HCT116 (cell line): Measurements from ENCODE around the gene TBC1D14. TPM values are rescaled to one million over a fixed set of nuclear protein-coding genes. Genes with fewer than 3 reads are reported as not detected.

ENCODE experiments used
- ATAC-seq: fragments of 200-7000 bp; cut with Tn5 transposase; 2 replicates; pipeline ENCODE4 v1.9.1; 2020; ENCODE audit warnings: mild to moderate bottlenecking, moderate library complexity
- BruUV-seq: library from RNA; stranded (reverse); fragments of 400-500 nt; replicated peaks from 2 replicates; lab custom pipeline; 2021; lab: Mats Ljungman, UMichigan
- CTCF ChIA-PET: fragments of 300-600 bp; sonication (Branson Sonifier 250); formaldehyde crosslinking; loops from one replicate; lab custom pipeline; 2021; ENCODE audit warnings: antibody characterized with exemption; lab: Charles Lee
- POLR2A ChIA-PET: fragments of 300-600, 350-600 bp; sonication (Branson Sonifier 250); formaldehyde crosslinking; loops from one replicate; lab custom pipeline; 2021; ENCODE audit warnings: antibody characterized with exemption; lab: Charles Lee
- RAD21 ChIA-PET, 2 experiments: fragments of 300-600 bp; sonication (Branson Sonifier 250); formaldehyde crosslinking; loops; one replicate each; lab custom pipeline; 2023; ENCODE audit warnings: low total read pairs in 2 of 2; ENCODE audit not compliant: uncharacterized antibody in 2 of 2, unreplicated experiment in 2 of 2, low non-redundant PET in 1 of 2; lab: Charles Lee
- DNase-seq: peaks from one replicate; pipeline ENCODE4 v3.0.0-alpha.2; 2010; ENCODE audit warnings: low read depth, low spot score
- H2AFZ ChIP-seq: fragments of 200-600 bp; shearing (Covaris generic), sonication (generic); 2 replicates; pipeline ENCODE4 v1.6.1; 2017; ENCODE audit warnings: low read depth, mixed run types, mixed read lengths, antibody characterized with exemption, low read length; ENCODE audit not compliant: poor library complexity, severe bottlenecking
- H3K27ac ChIP-seq: 2 replicates; pipeline ENCODE4 v1.5.1; 2012; ENCODE audit warnings: low read depth, low read length
- H3K27me3 ChIP-seq: fragments of 200-600 bp; sonication (generic); 2 replicates; pipeline ENCODE4 v1.6.1; 2016; ENCODE audit warnings: mixed run types, low read length, mixed read lengths; ENCODE audit not compliant: insufficient read depth
- H3K36me3 ChIP-seq, 2 experiments: fragments of 200-500 bp in 1 of 2; fragments of 200-600 bp in 1 of 2; sonication (Bioruptor generic) in 1 of 2; sonication (generic) in 1 of 2; 2 replicates each; pipeline versions ENCODE4 v1.5.1 to v1.6.1; 2014 to 2016; ENCODE audit warnings: low read length in 2 of 2, inconsistent platforms in 1 of 2, mixed read lengths in 1 of 2, mixed run types in 1 of 2; ENCODE audit not compliant: insufficient read depth in 2 of 2, control insufficient read depth in 1 of 2
- H3K4me1 ChIP-seq, 2 experiments: fragments of 200-600 bp in 1 of 2; sonication (generic) in 1 of 2; 2 replicates each; pipeline versions ENCODE4 v1.5.1 to v1.6.1; 2012 to 2017; ENCODE audit warnings: low read length in 2 of 2, inconsistent platforms in 1 of 2, mild to moderate bottlenecking in 1 of 2, mixed read lengths in 1 of 2, mixed run types in 1 of 2, moderate library complexity in 1 of 2; ENCODE audit not compliant: insufficient read depth in 2 of 2, control insufficient read depth in 1 of 2
- H3K4me2 ChIP-seq: fragments of 200-600 bp; sonication (generic); 2 replicates; pipeline ENCODE4 v1.6.1; 2017; ENCODE audit warnings: mixed run types, low read length, mixed read lengths
- H3K4me3 ChIP-seq, 2 experiments: fragments of 200-600 bp in 1 of 2; sonication (generic) in 1 of 2; replicated peaks in 1 of 2; 2 replicates each; pipeline ENCODE4 v1.5.1; 2011 to 2016; ENCODE audit warnings: low read length in 2 of 2, control low read depth in 1 of 2, low read depth in 1 of 2, mild to moderate bottlenecking in 1 of 2, mixed read lengths in 1 of 2, mixed run types in 1 of 2
- H3K79me2 ChIP-seq: fragments of 200-600 bp; sonication (generic); 2 replicates; pipeline ENCODE4 v1.6.1; 2017; ENCODE audit warnings: mild to moderate bottlenecking, mixed run types, low read length, moderate library complexity, mixed read lengths; ENCODE audit not compliant: insufficient read depth
- H3K9ac ChIP-seq: fragments of 200-600 bp; sonication (generic); 2 replicates; pipeline ENCODE4 v1.6.1; 2016; ENCODE audit warnings: low read length, mixed read lengths
- H3K9me2 ChIP-seq: fragments of 200-600 bp; sonication (generic), shearing (Covaris generic); 2 replicates; pipeline ENCODE4 v1.6.1; 2017; ENCODE audit warnings: mixed run types, mild to moderate bottlenecking, moderate library complexity; ENCODE audit not compliant: insufficient read depth
- H3K9me3 ChIP-seq, 2 experiments: fragments of 200-500 bp in 1 of 2; fragments of 200-600 bp in 1 of 2; sonication (Bioruptor generic) in 1 of 2; sonication (generic) in 1 of 2; 2 replicates each; pipeline ENCODE4 v1.6.1; 2014 to 2017; ENCODE audit warnings: low read length in 2 of 2, mixed read lengths in 2 of 2, inconsistent platforms in 1 of 2, low read depth in 1 of 2, mild to moderate bottlenecking in 1 of 2, mixed run types in 1 of 2, moderate library complexity in 1 of 2; ENCODE audit not compliant: control insufficient read depth in 1 of 2, insufficient read depth in 1 of 2
- H4K20me1 ChIP-seq: fragments of 200-600 bp; sonication (generic), shearing (Covaris generic); 2 replicates; pipeline ENCODE4 v1.6.1; 2017; ENCODE audit warnings: mixed run types, mild to moderate bottlenecking, moderate library complexity; ENCODE audit not compliant: insufficient read depth
- ATF3 ChIP-seq: IDR thresholded peaks from 2 replicates; pipeline ENCODE4 v1.6.1; 2012
- CBX3 ChIP-seq: IDR thresholded peaks from 2 replicates; pipeline ENCODE4 v1.6.1; 2012; ENCODE audit warnings: low read depth
- CEBPB ChIP-seq: IDR thresholded peaks from 2 replicates; pipeline ENCODE4 v1.6.1; 2012; ENCODE audit warnings: low read depth
- EZH2 ChIP-seq: fragments of 200-600 bp; sonication (generic); IDR thresholded peaks from 2 replicates; pipeline ENCODE4 v1.6.1; 2017; ENCODE audit warnings: antibody characterized with exemption, mixed run types
- EZH2phosphoT487 ChIP-seq: fragments of 200-600 bp; IDR thresholded peaks from 2 replicates; pipeline ENCODE4 v1.6.1; 2018; ENCODE audit warnings: antibody characterized with exemption, borderline replicate concordance
- FOSL1 ChIP-seq: IDR thresholded peaks from 2 replicates; pipeline ENCODE4 v1.6.1; 2012; ENCODE audit warnings: low read depth
- MAX ChIP-seq: IDR thresholded peaks from 2 replicates; pipeline ENCODE4 v1.6.1; 2012
- POLR2A ChIP-seq: IDR thresholded peaks from 2 replicates; pipeline ENCODE4 v1.7.0; 2011; ENCODE audit warnings: borderline replicate concordance; ENCODE audit not compliant: insufficient read depth, insufficient read length; ENCODE audit errors: extremely low read depth
- POLR2AphosphoS5 ChIP-seq: IDR thresholded peaks from 2 replicates; pipeline ENCODE4 v1.6.1; 2011; ENCODE audit warnings: mild to moderate bottlenecking, low read depth, low read length, moderate library complexity
- RAD21 ChIP-seq: IDR thresholded peaks from 2 replicates; pipeline ENCODE4 v1.6.1; 2012; ENCODE audit warnings: low read depth, mild to moderate bottlenecking
- REST ChIP-seq: IDR thresholded peaks from 2 replicates; pipeline ENCODE4 v1.6.1; 2012; ENCODE audit warnings: low read depth
- SIN3A ChIP-seq: IDR thresholded peaks from 2 replicates; pipeline ENCODE4 v1.6.1; 2012; ENCODE audit warnings: low read depth
- SP1 ChIP-seq: IDR thresholded peaks from 2 replicates; pipeline ENCODE4 v1.6.1; 2012; ENCODE audit warnings: low read depth
- TCF7L2 ChIP-seq: IDR thresholded peaks from 2 replicates; pipeline ENCODE4 v1.7.0; 2011; ENCODE audit warnings: borderline replicate concordance, inconsistent platforms; ENCODE audit not compliant: insufficient read depth, insufficient read length; ENCODE audit errors: extremely low read depth
- YY1 ChIP-seq: IDR thresholded peaks from 2 replicates; pipeline ENCODE4 v1.6.1; 2011; ENCODE audit warnings: low read length, low read depth, moderate library complexity, mild to moderate bottlenecking; ENCODE audit not compliant: insufficient replicate concordance; ENCODE audit errors: extremely low read depth
- ZFX ChIP-seq: fragments of 450-650 bp; IDR thresholded peaks from 2 replicates; pipeline ENCODE4 v1.6.1; 2017
- ZNF274 ChIP-seq: fragments of 200-500 bp; sonication (Bioruptor generic); IDR thresholded peaks from 2 replicates; pipeline ENCODE4 v1.6.1; 2014; ENCODE audit warnings: mild to moderate bottlenecking, low read depth, low read length, inconsistent platforms
- intact Hi-C: fragments of 100-400 bp; cut with micrococcal nuclease; formaldehyde crosslinking; loops from 2 replicates; pipeline ENCODE4 v1.10.0; 2022
- total RNA-seq: library from RNA; stranded (reverse); gene quantifications from one replicate; pipeline ENCODE4 v1.2.1, GENCODE V29; 2021; ENCODE audit not compliant: unreplicated experiment

The TBC1D14 gene
- total RNA-seq, 1 experiment from 2014 or later: 62.9 TPM

- POLR2A ChIA-PET: no interaction called here
- no peaks in the 10 kb centered on the region for H3K9me2 ChIP-seq
- CTCF ChIA-PET: no interaction called here
Observed at GRCh38 chr4:6914448-6914847, 4.8 kb downstream of the TBC1D14 start.

GRCh38 chr4:6915041-6916005, 5.7 kb downstream of the TBC1D14 start:
- no peak for DNase-seq
- peaks cover 36 to 52% of the 10 kb centered on the region in 2 experiments for H3K4me1 ChIP-seq
- CTCF ChIA-PET: interaction anchor here (2.6 kb wide), 1 partner anchor 59 kb away, joined by 8 read pairs; no protein-coding TSS in a partner anchor
- ATAC-seq: no peak
- no peaks in the 10 kb centered on the region for H3K9me2 ChIP-seq
- H3K79me2 ChIP-seq: peaks cover 40% of the 10 kb centered on the region
- POLR2A ChIA-PET: no interaction called here
- no peaks in the 10 kb centered on the region for H3K9me3 ChIP-seq
- H3K9ac ChIP-seq: no peak overlapping the region
- no peaks in the 10 kb centered on the region for H3K36me3 ChIP-seq
- H4K20me1 ChIP-seq: no peaks in the 10 kb centered on the region
- BruUV-seq: no TSS peak
- intact Hi-C loops: loop anchor here (2.0 to 5.0 kb wide), 2 partner anchors 37 to 59 kb away; no protein-coding TSS in a partner anchor
- RAD21 ChIA-PET: no interaction called here
- H3K4me2 ChIP-seq: no peak overlapping the region
- H3K27ac ChIP-seq: no peak overlapping the region
- no peak overlapping the region for H3K4me3 ChIP-seq
- H2AFZ ChIP-seq: no peak overlapping the region
- H3K27me3 ChIP-seq: no peaks in the 10 kb centered on the region
- TF ChIP-seq SP1 (no peak), ZNF274 (no peak), CEBPB (no peak), ZFX (no peak), REST (no peak), POLR2A (no peak), CBX3 (no peak), YY1 (no peak), EZH2phosphoT487 (no peak), MAX (no peak), POLR2AphosphoS5 (no peak), RAD21 (no peak), ATF3 (no peak), TCF7L2 (no peak), SIN3A (no peak)

More at GRCh38 chr4:6914448-6914847, 4.8 kb downstream of the TBC1D14 start:
- intact Hi-C loops: no loop called here
- Histone ChIP-seq H3K27me3 (no peaks in the 10 kb centered on the region), H3K36me3 (no peaks in the 10 kb centered on the region), H4K20me1 (no peaks in the 10 kb centered on the region), H3K4me3 (no peak overlapping the region), H3K79me2 (peaks cover 41% of the 10 kb centered on the region), H3K9ac (no peak overlapping the region), H3K4me1 (peaks cover 36 to 55% of the 10 kb centered on the region in 2 experiments), H3K9me3 (no peaks in the 10 kb centered on the region), H2AFZ (no peak overlapping the region), H3K27ac (no peak overlapping the region), H3K4me2 (no peak overlapping the region)
- no TSS peak for BruUV-seq
- ATAC-seq (no peak), DNase-seq (no peak)
- TF ChIP-seq ZNF274 (no peak), EZH2 (no peak), SP1 (no peak), FOSL1 (no peak)
- RAD21 ChIA-PET: no interaction called here
